ENCODE data around the gene MYO1D. TPM values are rescaled to one million over a fixed set of nuclear protein-coding genes. Genes with fewer than 3 reads are reported as not detected.
A peak's percentile ranks its signal among the peaks of the same experiment; 100 is the strongest.
"Not testable (repeated sequence)": the region's sequence is repeated elsewhere in the genome, so short reads cannot be mapped to it uniquely, and the experiment has no call there.

Gene MYO1D
- total RNA-seq, 1 donor, result 160 TPM

- no peak overlapping the region for H3K4me2 ChIP-seq (ENCODE audit: insufficient read depth, low read length)
Measured at GRCh38 chr17:32529604-32530003, 347.3 kb downstream of the MYO1D start.

GRCh38 chr17:32528825-32529224 is 348.1 kb downstream of the MYO1D start:
- Histone ChIP-seq H3K9me3 (ENCODE audit: low read depth, low read length) (no peaks in the 10 kb centered on the region), H2AFZ (ENCODE audit: low read length) (no peak overlapping the region), H3K4me3 (ENCODE audit: insufficient read depth, low read length) (no peak overlapping the region), H4K20me1 (ENCODE audit: insufficient read depth, low read length) (no peaks in the 10 kb centered on the region), H3K4me1 (ENCODE audit: insufficient read depth, low read length) (peaks cover 2% of the 10 kb centered on the region), H3K36me3 (ENCODE audit: insufficient read depth, low read length) (no peaks in the 10 kb centered on the region), H3K27ac (ENCODE audit: low read depth, low read length) (no peak overlapping the region), H3K27me3 (ENCODE audit: insufficient read depth, low read length) (no peaks in the 10 kb centered on the region), H3K79me2 (ENCODE audit: insufficient read depth, low read length) (no peaks in the 10 kb centered on the region), H3K4me2 (ENCODE audit: insufficient read depth, low read length) (no peak overlapping the region)
- DNase-seq (ENCODE audit: insufficient read length, low spot score, missing footprints), result no peak
- no peak for TF ChIP-seq CTCF (IDR thresholded peaks at IDR 0.05; ENCODE audit: extremely low read depth, low read depth, low read length)

More at GRCh38 chr17:32529604-32530003, 347.3 kb downstream of the MYO1D start:
- Histone ChIP-seq H3K27ac (ENCODE audit: low read depth, low read length) (no peak overlapping the region), H2AFZ (ENCODE audit: low read length) (no peak overlapping the region), H4K20me1 (ENCODE audit: insufficient read depth, low read length) (no peaks in the 10 kb centered on the region), H3K4me3 (ENCODE audit: insufficient read depth, low read length) (no peak overlapping the region), H3K9me3 (ENCODE audit: low read depth, low read length) (no peaks in the 10 kb centered on the region), H3K79me2 (ENCODE audit: insufficient read depth, low read length) (no peaks in the 10 kb centered on the region), H3K4me1 (ENCODE audit: insufficient read depth, low read length) (peaks cover 2% of the 10 kb centered on the region), H3K36me3 (ENCODE audit: insufficient read depth, low read length) (no peaks in the 10 kb centered on the region), H3K27me3 (ENCODE audit: insufficient read depth, low read length) (no peaks in the 10 kb centered on the region)
- no peak for TF ChIP-seq CTCF (IDR thresholded peaks at IDR 0.05; ENCODE audit: extremely low read depth, low read depth, low read length)
- DNase-seq (ENCODE audit: insufficient read length, low spot score, missing footprints), result no peak

- Histone ChIP-seq H2AFZ (ENCODE audit: low read length) (no peak overlapping the region), H3K4me1 (ENCODE audit: insufficient read depth, low read length) (peaks cover 2% of the 10 kb centered on the region), H4K20me1 (ENCODE audit: insufficient read depth, low read length) (no peaks in the 10 kb centered on the region), H3K27ac (ENCODE audit: low read depth, low read length) (no peak overlapping the region), H3K4me3 (ENCODE audit: insufficient read depth, low read length) (no peak overlapping the region), H3K79me2 (ENCODE audit: insufficient read depth, low read length) (no peaks in the 10 kb centered on the region), H3K4me2 (ENCODE audit: insufficient read depth, low read length) (no peak overlapping the region), H3K9me3 (ENCODE audit: low read depth, low read length) (no peaks in the 10 kb centered on the region), H3K36me3 (ENCODE audit: insufficient read depth, low read length) (no peaks in the 10 kb centered on the region), H3K27me3 (ENCODE audit: insufficient read depth, low read length) (no peaks in the 10 kb centered on the region)
- DNase-seq (ENCODE audit: insufficient read length, low spot score, missing footprints), result no peak
- no peak for TF ChIP-seq CTCF (IDR thresholded peaks at IDR 0.05; ENCODE audit: extremely low read depth, low read depth, low read length)
Measured at GRCh38 chr17:32527146-32527545, 349.8 kb downstream of the MYO1D start.

- no peaks in the 10 kb centered on the region for H3K36me3 ChIP-seq (ENCODE audit: insufficient read depth, low read length)
- TF ChIP-seq CTCF (IDR thresholded peaks at IDR 0.05; ENCODE audit: extremely low read depth, low read depth, low read length), result no peak
- no peaks in the 10 kb centered on the region for H3K9me3 ChIP-seq (ENCODE audit: low read depth, low read length)
- H3K4me3 ChIP-seq (ENCODE audit: insufficient read depth, low read length), result no peak overlapping the region
- no peak overlapping the region for H3K27ac ChIP-seq (ENCODE audit: low read depth, low read length)
- no peaks in the 10 kb centered on the region for H4K20me1 ChIP-seq (ENCODE audit: insufficient read depth, low read length)
- H2AFZ ChIP-seq (ENCODE audit: low read length), result no peak overlapping the region
- H3K4me1 ChIP-seq (ENCODE audit: insufficient read depth, low read length), result peaks cover 4% of the 10 kb centered on the region
- no peaks in the 10 kb centered on the region for H3K79me2 ChIP-seq (ENCODE audit: insufficient read depth, low read length)
- no peaks in the 10 kb centered on the region for H3K27me3 ChIP-seq (ENCODE audit: insufficient read depth, low read length)
- H3K4me2 ChIP-seq (ENCODE audit: insufficient read depth, low read length), result no peak overlapping the region
- DNase-seq (ENCODE audit: insufficient read length, low spot score, missing footprints), result peak; percentile 79
Measured at GRCh38 chr17:32525122-32525521, 351.8 kb downstream of the MYO1D start.

- not testable (repeated sequence) for H3K9me3 ChIP-seq (ENCODE audit: low read depth, low read length); H3K79me2 ChIP-seq (ENCODE audit: insufficient read depth, low read length); H2AFZ ChIP-seq (ENCODE audit: low read length); H3K4me2 ChIP-seq (ENCODE audit: insufficient read depth, low read length); H4K20me1 ChIP-seq (ENCODE audit: insufficient read depth, low read length); DNase-seq (ENCODE audit: insufficient read length, low spot score, missing footprints); H3K4me3 ChIP-seq (ENCODE audit: insufficient read depth, low read length); H3K27ac ChIP-seq (ENCODE audit: low read depth, low read length); H3K36me3 ChIP-seq (ENCODE audit: insufficient read depth, low read length); H3K27me3 ChIP-seq (ENCODE audit: insufficient read depth, low read length)
- H3K4me1 ChIP-seq (ENCODE audit: insufficient read depth, low read length), result peaks cover 10% of the 10 kb centered on the region
Measured at GRCh38 chr17:32524553-32524880, 352.4 kb downstream of the MYO1D start.

Measured in osteoblast (primary cell).